T-cell (primary cell): ENCODE results near the gene SORCS3. TPM values are rescaled to one million over a fixed set of nuclear protein-coding genes. Genes with fewer than 3 reads are reported as not detected.

Experiments
- ATAC-seq, 4 experiments: fragments of 200-7000 bp in 3 of 4; fragments of 150-1000 bp in 1 of 4; cut with Tn5 transposase; replicated peaks in 1 of 4; 1 replicate in 3 of 4; 2 replicates in 1 of 4; pipeline ENCODE4 v1.10.0; 2021; ENCODE audit warnings: moderate library complexity in 3 of 4, mild to moderate bottlenecking in 2 of 4, moderate number of reproducible peaks in 1 of 4
- CTCF ChIA-PET, 2 donors: fragments of 300-600 bp; sonication (Branson Sonifier 250); formaldehyde crosslinking; loops; one replicate each; lab custom pipeline; 2022; ENCODE audit warnings: antibody characterized with exemption in 2 of 2; lab: Charles Lee
- POLR2A ChIA-PET, 2 donors: fragments of 300-600 bp; sonication (Branson Sonifier 250); formaldehyde crosslinking; loops; one replicate each; lab custom pipeline; 2022; ENCODE audit warnings: antibody characterized with exemption in 2 of 2; lab: Charles Lee
- DNase-seq, 35 experiments: peaks; one replicate each; pipeline versions ENCODE4 v3.0.0 to v3.0.0-alpha.2; 2013 to 2023
- H3K27ac ChIP-seq: one replicate; pipeline ENCODE4 v1.5.1; 2013; ENCODE audit warnings: low read length
- H3K27me3 ChIP-seq, 2 experiments: replicated peaks in 1 of 2; 1 replicate in 1 of 2; 2 replicates in 1 of 2; pipeline versions ENCODE4 v1.6.1 to v1.7.0; 2013; ENCODE audit warnings: low read length in 1 of 2, mixed read lengths in 1 of 2; ENCODE audit not compliant: control insufficient read depth in 2 of 2, insufficient read depth in 2 of 2; ENCODE audit errors: extremely low read depth in 1 of 2
- H3K36me3 ChIP-seq, 2 donors: 1 replicate in 1 of 2; 2 replicates in 1 of 2; pipeline versions ENCODE4 v1.6.1 to v1.7.0; 2013; ENCODE audit warnings: low read length in 1 of 2; ENCODE audit not compliant: control insufficient read depth in 2 of 2, insufficient read depth in 1 of 2; ENCODE audit errors: extremely low read depth in 1 of 2
- H3K4me1 ChIP-seq, 2 experiments: 1 replicate in 1 of 2; 2 replicates in 1 of 2; pipeline versions ENCODE4 v1.6.1 to v1.7.0; 2013; ENCODE audit warnings: low read length in 2 of 2, mixed read lengths in 1 of 2; ENCODE audit not compliant: insufficient read depth in 2 of 2, control insufficient read depth in 1 of 2; ENCODE audit errors: extremely low read depth in 1 of 2
- H3K4me3 ChIP-seq, 2 donors: 1 replicate in 1 of 2; 2 replicates in 1 of 2; pipeline versions ENCODE4 v1.5.1 to v1.7.0; 2013; ENCODE audit warnings: mild to moderate bottlenecking in 2 of 2, low read length in 1 of 2, moderate library complexity in 1 of 2; ENCODE audit not compliant: control insufficient read depth in 1 of 2; ENCODE audit errors: extremely low read depth in 1 of 2
- H3K9me3 ChIP-seq: 2 replicates; pipeline ENCODE4 v1.7.0; 2013
- H3K27ac Mint-ChIP-seq, 2 donors: one replicate each; pipeline ENCODE4 v1.8.0; 2020 to 2021; ENCODE audit warnings: mild to moderate bottlenecking in 2 of 2, mixed read lengths in 2 of 2
- H3K27me3 Mint-ChIP-seq, 2 donors: one replicate each; pipeline ENCODE4 v1.8.0; 2021 to 2022; ENCODE audit warnings: mixed read lengths in 2 of 2
- H3K36me3 Mint-ChIP-seq: one replicate; pipeline ENCODE4 v1.8.0; 2021; ENCODE audit warnings: mixed read lengths
- H3K4me1 Mint-ChIP-seq, 3 donors: one replicate each; pipeline ENCODE4 v1.8.0; 2020 to 2022; ENCODE audit warnings: mixed read lengths in 3 of 3, mild to moderate bottlenecking in 1 of 3
- H3K4me3 Mint-ChIP-seq, 3 donors: one replicate each; pipeline ENCODE4 v1.8.0; 2020 to 2022; ENCODE audit warnings: mild to moderate bottlenecking in 3 of 3, mixed read lengths in 3 of 3, moderate library complexity in 3 of 3
- H3K9me3 Mint-ChIP-seq, 3 donors: one replicate each; pipeline ENCODE4 v1.8.0; 2020 to 2022; ENCODE audit warnings: mixed read lengths in 3 of 3
- WGBS: methylation state at CpG from one replicate; pipeline ENCODE4 v1.1.5; 2013; ENCODE audit warnings: missing lambda C conversion rate; ENCODE audit not compliant: insufficient coverage; 5-methylcytosine and 5-hydroxymethylcytosine counted together
- total RNA-seq, 35 experiments: library from RNA in 6 of 35; stranded (reverse) in 6 of 35; fragments of 120-200 nt in 1 of 35; gene quantifications; one replicate each; pipeline versions ENCODE4 v1.2.1 to v1.2.4 and lab custom pipeline; 2013 to 2026

Gene SORCS3
- total RNA-seq, 5 donors from 2014 or later (not counting 1 experiment from before 2014, with no cell fraction given), result 0.03 to 1.8 (median 0.50) TPM; not detected in 1

GRCh38 chr10:104873161-104873560, 232.1 kb downstream of the SORCS3 start:
- POLR2A ChIA-PET, result no interaction called here
- CTCF ChIA-PET, result no interaction called here
- H3K27ac Mint-ChIP-seq, result no peak overlapping the region

DNA sequence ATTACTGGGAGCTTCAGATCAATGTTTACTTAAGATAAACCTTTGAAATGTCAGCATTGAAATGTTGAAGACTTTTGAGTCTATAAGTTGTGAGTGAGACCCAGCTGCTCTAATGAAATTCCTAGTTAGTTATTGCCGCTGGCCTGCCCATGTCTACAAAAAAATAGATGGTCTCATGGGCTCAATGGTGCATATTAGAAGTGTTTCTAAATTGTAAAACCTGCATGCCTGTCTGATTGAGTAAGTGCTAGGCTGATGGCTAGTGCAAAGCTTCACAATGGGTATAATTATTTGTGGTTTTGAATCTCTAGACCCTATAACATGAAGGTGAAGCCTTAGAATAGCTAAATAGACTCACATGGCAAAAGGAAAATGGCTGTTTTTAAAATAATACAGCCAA, 234.5 kb downstream of the SORCS3 start:
- ChIA-PET CTCF (interaction anchor here in 1 of 2 donors (0.7 kb wide), 1 partner anchor 12 kb away, joined by 3 read pairs; no protein-coding TSS in a partner anchor), POLR2A (no interaction called here)
- H3K36me3 ChIP-seq, result no peaks in the 10 kb centered on the region
- no peaks in the 10 kb centered on the region for H3K27me3 ChIP-seq
- H3K4me3 Mint-ChIP-seq, result no peak overlapping the region
- H3K4me1 Mint-ChIP-seq, result no peaks in the 10 kb centered on the region
- no peak overlapping the region for H3K4me3 ChIP-seq
- H3K27ac ChIP-seq, result no peak overlapping the region
- H3K36me3 Mint-ChIP-seq, result no peaks in the 10 kb centered on the region
- H3K4me1 ChIP-seq, result no peaks in the 10 kb centered on the region
- no peak for DNase-seq
- peaks cover 2 to 8% of the 10 kb centered on the region in 2 donors for H3K27me3 Mint-ChIP-seq
- WGBS, result 60% methylated on average over 1 of the region's 1 CpG
- ATAC-seq, result no peak
- H3K9me3 Mint-ChIP-seq, result no peaks in the 10 kb centered on the region
- no peaks in the 10 kb centered on the region for H3K9me3 ChIP-seq
- no peak overlapping the region for H3K27ac Mint-ChIP-seq

More at GRCh38 chr10:104873161-104873560, 232.1 kb downstream of the SORCS3 start:
- no peaks in the 10 kb centered on the region for H3K9me3 ChIP-seq
- no peaks in the 10 kb centered on the region for H3K27me3 ChIP-seq
- Mint-ChIP-seq H3K4me3 (no peak overlapping the region), H3K9me3 (peaks cover 0 to 1% (median 0%) of the 10 kb centered on the region in 3 donors), H3K4me1 (no peaks in the 10 kb centered on the region), H3K36me3 (no peaks in the 10 kb centered on the region), H3K27me3 (peaks cover 2 to 3% of the 10 kb centered on the region in 2 donors)
- H3K27ac ChIP-seq, result no peak overlapping the region
- no peaks in the 10 kb centered on the region for H3K4me1 ChIP-seq
- H3K36me3 ChIP-seq, result no peaks in the 10 kb centered on the region
- no peak for ATAC-seq
- DNase-seq, result no peak
- no peak overlapping the region for H3K4me3 ChIP-seq

DNA sequence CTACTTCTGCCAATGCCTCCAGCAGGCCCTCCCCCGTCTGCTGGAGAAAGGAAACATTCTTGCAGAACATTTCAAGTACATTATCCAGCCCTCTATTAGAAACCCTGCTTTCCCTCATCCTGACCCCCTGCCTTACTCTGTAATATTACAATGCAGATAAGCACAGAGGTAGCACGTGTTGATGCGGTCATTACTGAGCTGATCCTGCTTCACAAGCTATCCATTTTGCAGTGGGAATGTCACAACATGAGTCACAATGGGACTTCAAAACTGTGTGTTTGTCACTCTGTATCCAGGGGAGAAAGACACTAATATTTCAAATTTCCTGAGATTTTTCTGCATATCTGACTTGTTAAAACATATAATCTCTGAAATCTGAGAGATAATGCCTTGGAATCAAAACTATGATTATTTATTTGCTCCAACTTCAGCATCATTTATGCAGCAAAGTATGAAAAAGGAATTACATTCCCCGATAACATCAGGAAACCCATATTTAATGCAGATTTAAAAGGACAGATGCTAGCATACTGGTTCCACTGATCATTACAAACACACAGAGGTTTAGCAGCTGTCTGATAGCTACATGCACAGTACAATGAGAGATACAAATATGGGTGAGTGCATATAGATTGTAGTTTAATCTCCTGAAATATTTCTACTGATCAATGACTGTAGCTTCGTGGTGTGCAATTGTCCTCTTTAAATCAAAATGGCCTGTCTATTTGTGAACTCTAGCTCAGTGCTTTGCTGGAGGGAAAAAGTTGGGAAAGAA, 239.7 kb downstream of the SORCS3 start:
- POLR2A ChIA-PET, result interaction anchor here in 1 of 2 donors (0.6 kb wide), 1 partner anchor 10 kb away, joined by 3 read pairs; no protein-coding TSS in a partner anchor
- Histone ChIP-seq H3K9me3 (no peaks in the 10 kb centered on the region), H3K4me1 (no peaks in the 10 kb centered on the region), H3K27me3 (no peaks in the 10 kb centered on the region), H3K4me3 (no peak overlapping the region), H3K27ac (no peak overlapping the region), H3K36me3 (no peaks in the 10 kb centered on the region)
- peaks cover 5 to 19% of the 10 kb centered on the region in 2 donors for H3K27me3 Mint-ChIP-seq
- H3K36me3 Mint-ChIP-seq, result no peaks in the 10 kb centered on the region
- 72% methylated on average over 2 of the region's 5 CpGs for WGBS
- DNase-seq (no peak), ATAC-seq (no peak)
- CTCF ChIA-PET, result no interaction called here
- no peaks in the 10 kb centered on the region for H3K4me1 Mint-ChIP-seq
- H3K27ac Mint-ChIP-seq, result no peak overlapping the region
- H3K4me3 Mint-ChIP-seq, result no peak overlapping the region
- H3K9me3 Mint-ChIP-seq, result no peaks in the 10 kb centered on the region

- Mint-ChIP-seq H3K9me3 (no peaks in the 10 kb centered on the region), H3K27ac (no peak overlapping the region), H3K36me3 (no peaks in the 10 kb centered on the region), H3K4me3 (no peak overlapping the region), H3K27me3 (peaks cover 5 to 19% of the 10 kb centered on the region in 2 donors), H3K4me1 (no peaks in the 10 kb centered on the region)
- no peaks in the 10 kb centered on the region for H3K36me3 ChIP-seq
- H3K4me1 ChIP-seq, result no peaks in the 10 kb centered on the region
- POLR2A ChIA-PET, result no interaction called here
- DNase-seq (no peak), ATAC-seq (no peak)
- H3K4me3 ChIP-seq, result no peak overlapping the region
- CTCF ChIA-PET, result no interaction called here
- WGBS, result 75% methylated on average over 1 of the region's 1 CpG
- H3K27ac ChIP-seq, result no peak overlapping the region
- no peaks in the 10 kb centered on the region for H3K9me3 ChIP-seq
- H3K27me3 ChIP-seq, result no peaks in the 10 kb centered on the region
Observed at GRCh38 chr10:104881740-104882139, 240.7 kb downstream of the SORCS3 start.

GRCh38 chr10:104892879-104893617, 252.0 kb downstream of the SORCS3 start:
- POLR2A ChIA-PET, result no interaction called here
- Histone ChIP-seq H3K9me3 (no peaks in the 10 kb centered on the region), H3K4me1 (no peaks in the 10 kb centered on the region), H3K27ac (no peak overlapping the region), H3K27me3 (peaks cover 0 to 4% of the 10 kb centered on the region in 2 experiments), H3K36me3 (no peaks in the 10 kb centered on the region), H3K4me3 (no peak overlapping the region)
- CTCF ChIA-PET, result no interaction called here
- ATAC-seq (no peak), DNase-seq (no peak)
- Mint-ChIP-seq H3K4me1 (no peaks in the 10 kb centered on the region), H3K9me3 (peaks cover 14 to 25% (median 24%) of the 10 kb centered on the region in 3 donors), H3K27me3 (peaks cover 0 to 10% of the 10 kb centered on the region in 2 donors), H3K36me3 (no peaks in the 10 kb centered on the region), H3K4me3 (no peak overlapping the region), H3K27ac (no peak overlapping the region)
- 75% methylated on average over 2 of the region's 5 CpGs for WGBS

DNA sequence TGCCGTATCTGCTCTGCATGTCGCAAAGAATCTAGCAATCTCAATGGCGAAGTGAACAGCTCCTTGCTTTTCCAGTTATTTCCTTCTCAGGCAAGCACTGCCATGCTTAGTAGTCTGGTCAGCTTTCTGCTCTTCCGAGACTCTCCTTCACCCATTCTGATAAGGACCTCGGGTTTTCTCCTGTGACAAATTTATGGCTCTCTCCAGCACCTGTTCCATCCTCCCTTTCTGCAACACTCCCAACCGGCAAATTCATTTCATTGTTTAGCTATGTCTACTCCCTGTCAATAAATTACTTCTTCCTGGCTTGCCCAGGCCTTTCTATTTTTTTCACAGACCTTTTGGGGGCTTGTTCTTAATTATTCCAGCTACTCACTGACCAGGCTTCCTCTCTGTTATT, 252.6 kb downstream of the SORCS3 start:
- Histone ChIP-seq H3K27ac (no peak overlapping the region), H3K4me1 (no peaks in the 10 kb centered on the region), H3K27me3 (peaks cover 0 to 4% of the 10 kb centered on the region in 2 experiments), H3K9me3 (no peaks in the 10 kb centered on the region), H3K4me3 (no peak overlapping the region), H3K36me3 (no peaks in the 10 kb centered on the region)
- WGBS, result 42% methylated on average over 6 of the region's 6 CpGs
- DNase-seq (no peak), ATAC-seq (no peak)
- POLR2A ChIA-PET, result no interaction called here
- no peaks in the 10 kb centered on the region for H3K36me3 Mint-ChIP-seq
- H3K4me1 Mint-ChIP-seq, result no peaks in the 10 kb centered on the region
- peaks cover 14 to 19% (median 18%) of the 10 kb centered on the region in 3 donors for H3K9me3 Mint-ChIP-seq
- H3K4me3 Mint-ChIP-seq, result no peak overlapping the region
- CTCF ChIA-PET, result no interaction called here
- peaks cover 0 to 10% of the 10 kb centered on the region in 2 donors for H3K27me3 Mint-ChIP-seq
- no peak overlapping the region for H3K27ac Mint-ChIP-seq
